ENCODE measurements around the gene BCCIP. TPM values are rescaled to one million over a fixed set of nuclear protein-coding genes. Genes with fewer than 3 reads are reported as not detected.

BCCIP gene
- total and polyA plus RNA-seq, 2 donors (not counting 1 experiment from before 2014, with no cell fraction given): 10.5 to 40.7 TPM

- Histone ChIP-seq H3K27me3 (replicated peaks in 1 of 4; ENCODE audit: control extremely low read depth in 1 of 4, control insufficient read depth in 3 of 4, insufficient read depth in 4 of 4, low read length in 3 of 4) (no peaks in the 10 kb centered on the region), H3K79me2 (ENCODE audit: control insufficient read depth, insufficient read depth, low read length) (no peaks in the 10 kb centered on the region), H3K36me3 (replicated peaks in 1 of 2; ENCODE audit: control extremely low read depth in 1 of 2, control insufficient read depth in 1 of 2, extremely low read depth in 1 of 2, insufficient read depth in 2 of 2, low read length in 1 of 2) (no peaks in the 10 kb centered on the region), H3K4me1 (ENCODE audit: control insufficient read depth in 2 of 2, insufficient read depth in 2 of 2, low read length in 2 of 2) (no peaks in the 10 kb centered on the region), H4K20me1 (ENCODE audit: control insufficient read depth, insufficient read depth, low read length, poor library complexity, severe bottlenecking) (no peaks in the 10 kb centered on the region), H3K9me3 (ENCODE audit: control extremely low read depth in 1 of 3, control insufficient read depth in 2 of 3, insufficient read depth in 1 of 3, low read length in 2 of 3) (no peaks in the 10 kb centered on the region), H3K4me2 (replicated peaks; ENCODE audit: low read depth, low read length, poor library complexity, severe bottlenecking) (no peak overlapping the region), H3K4me3 (ENCODE audit: control extremely low read depth in 1 of 5, extremely low read depth in 1 of 5, insufficient read depth in 1 of 5, low read depth in 2 of 5, low read length in 4 of 5) (no peak overlapping the region), H2AFZ (ENCODE audit: insufficient read depth, low read depth, low read length, poor library complexity, severe bottlenecking) (no peak overlapping the region), H3K9ac (ENCODE audit: low read length) (no peak overlapping the region), H3K27ac (ENCODE audit: low read length in 2 of 2) (no peak overlapping the region)
- ATAC-seq (ENCODE audit: low read depth) (no peak), DNase-seq (no peak)
- CTCF ChIA-PET: interaction anchor here (1.0 to 1.1 kb wide), 2 partner anchors 9 to 10 kb away, joined by 3 read pairs; no protein-coding TSS in a partner anchor
- Mint-ChIP-seq H3K27ac (no peak overlapping the region), H3K9me3 (ENCODE audit: insufficient read depth) (no peaks in the 10 kb centered on the region), H3K4me1 (no peaks in the 10 kb centered on the region), H3K4me3 (no peak overlapping the region), H3K27me3 (no peaks in the 10 kb centered on the region)
- intact Hi-C loops (cut with micrococcal nuclease): no loop called here
- TF ChIP-seq EZH2 (IDR thresholded peaks at IDR 0.05; ENCODE audit: borderline replicate concordance, insufficient read depth, low read depth, low read length, poor library complexity, severe bottlenecking): no peak
- TF ChIP-seq CTCF (IDR thresholded peaks at IDR 0.05): no peak
- WGBS (ENCODE audit: insufficient coverage): no CpG with 5 or more reads among the region's 4 CpGs
- POLR2A ChIA-PET: no interaction called here
These were observed 35.9 kb downstream of the BCCIP start for GRCh38 chr10:125859128-125859817.

GRCh38 chr10:125865120-125865519, 41.8 kb downstream of the BCCIP start:
- 96% methylated on average over 2 of the region's 3 CpGs for WGBS (ENCODE audit: insufficient coverage)
- H4K20me1 ChIP-seq (ENCODE audit: control insufficient read depth, insufficient read depth, low read length, poor library complexity, severe bottlenecking): no peaks in the 10 kb centered on the region
- ATAC-seq (ENCODE audit: low read depth) (no peak), DNase-seq (no peak)
- no peak overlapping the region for H3K4me3 ChIP-seq (ENCODE audit: control extremely low read depth in 1 of 5, extremely low read depth in 1 of 5, insufficient read depth in 1 of 5, low read depth in 2 of 5, low read length in 4 of 5)
- H3K27me3 ChIP-seq (replicated peaks in 1 of 4; ENCODE audit: control extremely low read depth in 1 of 4, control insufficient read depth in 3 of 4, insufficient read depth in 4 of 4, low read length in 3 of 4): no peaks in the 10 kb centered on the region
- H3K27ac Mint-ChIP-seq: no peak overlapping the region
- H3K4me1 Mint-ChIP-seq: no peaks in the 10 kb centered on the region
- H3K36me3 ChIP-seq (replicated peaks in 1 of 2; ENCODE audit: control extremely low read depth in 1 of 2, control insufficient read depth in 1 of 2, extremely low read depth in 1 of 2, insufficient read depth in 2 of 2, low read length in 1 of 2): no peaks in the 10 kb centered on the region
- no peak for TF ChIP-seq CTCF (IDR thresholded peaks at IDR 0.05)
- TF ChIP-seq EZH2 (IDR thresholded peaks at IDR 0.05; ENCODE audit: borderline replicate concordance, insufficient read depth, low read depth, low read length, poor library complexity, severe bottlenecking): no peak
- H3K4me3 Mint-ChIP-seq: no peak overlapping the region
- no peak overlapping the region for H2AFZ ChIP-seq (ENCODE audit: insufficient read depth, low read depth, low read length, poor library complexity, severe bottlenecking)
- H3K9ac ChIP-seq (ENCODE audit: low read length): no peak overlapping the region
- intact Hi-C loops (cut with micrococcal nuclease): loop anchor here (5.0 kb wide), 1 partner anchor 117 kb away; no protein-coding TSS in a partner anchor
- CTCF ChIA-PET: no interaction called here
- H3K9me3 ChIP-seq (ENCODE audit: control extremely low read depth in 1 of 3, control insufficient read depth in 2 of 3, insufficient read depth in 1 of 3, low read length in 2 of 3): no peaks in the 10 kb centered on the region
- POLR2A ChIA-PET: no interaction called here
- no peak overlapping the region for H3K4me2 ChIP-seq (replicated peaks; ENCODE audit: low read depth, low read length, poor library complexity, severe bottlenecking)
- no peaks in the 10 kb centered on the region for H3K79me2 ChIP-seq (ENCODE audit: control insufficient read depth, insufficient read depth, low read length)
- H3K9me3 Mint-ChIP-seq (ENCODE audit: insufficient read depth): no peaks in the 10 kb centered on the region
- no peak overlapping the region for H3K27ac ChIP-seq (ENCODE audit: low read length in 2 of 2)
- H3K27me3 Mint-ChIP-seq: no peaks in the 10 kb centered on the region
- no peaks in the 10 kb centered on the region for H3K4me1 ChIP-seq (ENCODE audit: control insufficient read depth in 2 of 2, insufficient read depth in 2 of 2, low read length in 2 of 2)

Data from B cell (primary cell).